ENCODE measurements around the gene FREM1. TPM values are rescaled to one million over a fixed set of nuclear protein-coding genes. Genes with fewer than 3 reads are reported as not detected.

FREM1 gene
- total and polyA plus RNA-seq, 10 of the 15 experiments (the other 5 are each of a cell fraction or from before 2014, with no cell fraction given): 0.01 to 0.16 (median 0.08) TPM; not detected in 7

DNA sequence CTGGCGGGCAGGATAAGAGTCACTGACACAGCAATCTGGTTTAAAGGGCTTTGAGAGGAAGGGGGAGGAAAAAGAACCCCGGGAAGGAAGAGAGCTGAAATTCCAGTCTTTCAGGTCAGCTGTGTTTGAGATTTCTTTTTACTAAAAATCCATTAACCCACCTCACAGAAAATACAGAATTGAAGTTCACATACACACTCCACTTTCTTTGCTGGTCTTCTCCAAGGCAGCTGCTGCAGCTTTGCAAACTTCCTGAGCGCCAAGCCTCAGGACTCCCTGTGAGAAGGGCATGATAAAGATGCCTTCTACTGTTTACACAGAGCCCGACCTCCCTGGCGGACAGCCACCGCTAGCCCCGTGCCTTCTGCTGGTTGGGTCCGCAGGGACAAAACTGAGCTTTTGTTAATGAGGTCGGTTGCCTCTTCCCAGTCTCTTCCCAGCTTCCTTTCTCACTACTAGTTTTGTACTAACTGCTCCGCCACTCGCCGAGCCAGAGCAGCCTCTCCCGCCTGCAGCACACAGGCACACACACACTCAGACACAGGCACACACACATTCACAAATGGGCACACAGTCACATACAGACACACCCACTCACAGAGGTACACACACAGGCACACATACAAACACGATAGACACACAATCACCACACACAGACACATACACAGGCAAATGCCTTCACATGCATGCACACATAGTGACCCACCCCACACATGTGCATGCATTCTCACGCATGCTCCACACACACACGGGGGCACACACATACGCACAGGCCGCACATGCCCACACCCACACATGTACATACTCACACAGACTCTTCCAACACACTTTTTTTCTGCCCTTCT, at the start of gene FREM1 (continued):
- TF ChIP-seq, protein P1, sequence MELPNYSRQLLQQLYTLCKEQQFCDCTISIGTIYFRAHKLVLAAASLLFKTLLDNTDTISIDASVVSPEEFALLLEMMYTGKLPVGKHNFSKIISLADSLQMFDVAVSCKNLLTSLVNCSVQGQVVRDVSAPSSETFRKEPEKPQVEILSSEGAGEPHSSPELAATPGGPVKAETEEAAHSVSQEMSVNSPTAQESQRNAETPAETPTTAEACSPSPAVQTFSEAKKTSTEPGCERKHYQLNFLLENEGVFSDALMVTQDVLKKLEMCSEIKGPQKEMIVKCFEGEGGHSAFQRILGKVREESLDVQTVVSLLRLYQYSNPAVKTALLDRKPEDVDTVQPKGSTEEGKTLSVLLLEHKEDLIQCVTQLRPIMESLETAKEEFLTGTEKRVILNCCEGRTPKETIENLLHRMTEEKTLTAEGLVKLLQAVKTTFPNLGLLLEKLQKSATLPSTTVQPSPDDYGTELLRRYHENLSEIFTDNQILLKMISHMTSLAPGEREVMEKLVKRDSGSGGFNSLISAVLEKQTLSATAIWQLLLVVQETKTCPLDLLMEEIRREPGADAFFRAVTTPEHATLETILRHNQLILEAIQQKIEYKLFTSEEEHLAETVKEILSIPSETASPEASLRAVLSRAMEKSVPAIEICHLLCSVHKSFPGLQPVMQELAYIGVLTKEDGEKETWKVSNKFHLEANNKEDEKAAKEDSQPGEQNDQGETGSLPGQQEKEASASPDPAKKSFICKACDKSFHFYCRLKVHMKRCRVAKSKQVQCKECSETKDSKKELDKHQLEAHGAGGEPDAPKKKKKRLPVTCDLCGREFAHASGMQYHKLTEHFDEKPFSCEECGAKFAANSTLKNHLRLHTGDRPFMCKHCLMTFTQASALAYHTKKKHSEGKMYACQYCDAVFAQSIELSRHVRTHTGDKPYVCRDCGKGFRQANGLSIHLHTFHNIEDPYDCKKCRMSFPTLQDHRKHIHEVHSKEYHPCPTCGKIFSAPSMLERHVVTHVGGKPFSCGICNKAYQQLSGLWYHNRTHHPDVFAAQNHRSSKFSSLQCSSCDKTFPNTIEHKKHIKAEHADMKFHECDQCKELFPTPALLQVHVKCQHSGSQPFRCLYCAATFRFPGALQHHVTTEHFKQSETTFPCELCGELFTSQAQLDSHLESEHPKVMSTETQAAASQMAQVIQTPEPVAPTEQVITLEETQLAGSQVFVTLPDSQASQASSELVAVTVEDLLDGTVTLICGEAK (IDR thresholded peaks at IDR 0.05; ENCODE audit: borderline replicate concordance): no peak
- no peak for TF ChIP-seq ZNF207 (IDR thresholded peaks at IDR 0.05; ENCODE audit: borderline replicate concordance)
- no peak for TF ChIP-seq ZNF217 (IDR thresholded peaks at IDR 0.05)
- no peak for TF ChIP-seq EZH2 (IDR thresholded peaks at IDR 0.05; ENCODE audit: borderline replicate concordance, control insufficient read depth, low read depth, low read length)
- TF ChIP-seq HDGF (IDR thresholded peaks at IDR 0.05): no peak
- no peak for TF ChIP-seq MTA2 (IDR thresholded peaks at IDR 0.05; ENCODE audit: low read depth)
- TF ChIP-seq, protein P2, sequence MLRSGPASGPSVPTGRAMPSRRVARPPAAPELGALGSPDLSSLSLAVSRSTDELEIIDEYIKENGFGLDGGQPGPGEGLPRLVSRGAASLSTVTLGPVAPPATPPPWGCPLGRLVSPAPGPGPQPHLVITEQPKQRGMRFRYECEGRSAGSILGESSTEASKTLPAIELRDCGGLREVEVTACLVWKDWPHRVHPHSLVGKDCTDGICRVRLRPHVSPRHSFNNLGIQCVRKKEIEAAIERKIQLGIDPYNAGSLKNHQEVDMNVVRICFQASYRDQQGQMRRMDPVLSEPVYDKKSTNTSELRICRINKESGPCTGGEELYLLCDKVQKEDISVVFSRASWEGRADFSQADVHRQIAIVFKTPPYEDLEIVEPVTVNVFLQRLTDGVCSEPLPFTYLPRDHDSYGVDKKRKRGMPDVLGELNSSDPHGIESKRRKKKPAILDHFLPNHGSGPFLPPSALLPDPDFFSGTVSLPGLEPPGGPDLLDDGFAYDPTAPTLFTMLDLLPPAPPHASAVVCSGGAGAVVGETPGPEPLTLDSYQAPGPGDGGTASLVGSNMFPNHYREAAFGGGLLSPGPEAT (IDR thresholded peaks at IDR 0.05; ENCODE audit: low read depth): no peak
- TF ChIP-seq YY1 (IDR thresholded peaks at IDR 0.05; ENCODE audit: low read depth, low read length): no peak
